ENCODE measurements around the gene CCL21. TPM values are rescaled to one million over a fixed set of nuclear protein-coding genes. Genes with fewer than 3 reads are reported as not detected.

CCL21 gene
- total and polyA plus RNA-seq, 2 of the 8 experiments (the other 6 are each of a cell fraction or from before 2014, with no cell fraction given): not detected

DNA sequence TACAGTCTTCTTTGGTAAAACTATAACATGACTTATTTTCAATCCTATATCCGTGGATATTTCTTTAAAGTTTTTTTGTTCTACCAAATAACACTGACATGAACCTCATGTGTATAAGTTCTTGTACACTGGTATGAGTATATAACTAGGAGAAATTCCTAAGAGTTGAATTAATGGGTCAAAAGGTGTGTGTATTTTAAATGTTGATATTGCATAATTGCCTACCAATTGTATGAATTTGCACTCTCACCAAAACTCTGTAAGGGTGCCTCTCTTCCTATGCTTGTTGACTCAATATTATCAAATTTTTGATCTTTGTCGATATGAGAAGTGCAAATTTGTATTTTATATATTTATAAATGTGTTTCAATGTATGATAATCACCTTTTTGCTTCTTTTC is 22.9 kb upstream of the CCL21 start:
- Histone ChIP-seq H2BK12ac (ENCODE audit: low read depth, low read length) (no peak overlapping the region), H4K5ac (ENCODE audit: insufficient read length, low read depth, low read length) (no peak overlapping the region), H2BK120ac (replicated peaks; ENCODE audit: low read depth, low read length) (no peak overlapping the region), H3K14ac (ENCODE audit: insufficient read length) (no peak overlapping the region), H3K27me3 (replicated peaks in 1 of 4; ENCODE audit: control insufficient read depth in 3 of 4, extremely low read depth in 1 of 4, insufficient read depth in 3 of 4, low read length in 3 of 4) (no peaks in the 10 kb centered on the region), H3K4ac (replicated peaks; ENCODE audit: insufficient read length, low read depth, low read length) (no peak overlapping the region), H3K79me2 (ENCODE audit: control insufficient read depth in 1 of 2, insufficient read depth in 2 of 2, low read length in 2 of 2) (no peaks in the 10 kb centered on the region), H4K91ac (replicated peaks; ENCODE audit: insufficient read length, low read length) (no peak overlapping the region), H3K36me3 (ENCODE audit: control insufficient read depth in 2 of 4, insufficient read depth in 4 of 4, low read length in 3 of 4) (no peaks in the 10 kb centered on the region), H3K4me3 (ENCODE audit: extremely low read depth in 1 of 4, insufficient read depth in 2 of 4, low read depth in 3 of 4, low read length in 4 of 4) (no peak overlapping the region), H2AFZ (ENCODE audit: low read length) (no peak overlapping the region), H3K56ac (replicated peaks; ENCODE audit: insufficient read length, low read depth, low read length) (no peak overlapping the region), H3K4me1 (replicated peaks in 1 of 4; ENCODE audit: control insufficient read depth in 3 of 4, insufficient read depth in 4 of 4, low read length in 3 of 4) (no peaks in the 10 kb centered on the region), H3K9ac (replicated peaks in 1 of 4; ENCODE audit: extremely low read depth in 1 of 4, low read depth in 3 of 4, low read length in 3 of 4) (no peak overlapping the region), H3K23ac (ENCODE audit: insufficient read length) (no peak overlapping the region), H3K27ac (ENCODE audit: low read depth, low read length) (no peak overlapping the region), H3K79me1 (ENCODE audit: low read depth, low read length) (no peaks in the 10 kb centered on the region), H4K8ac (ENCODE audit: extremely low read depth, insufficient read depth, low read length) (no peak overlapping the region), H2BK20ac (ENCODE audit: low read length) (no peak overlapping the region), H2AK5ac (ENCODE audit: low read depth, low read length) (no peak overlapping the region), H3K18ac (ENCODE audit: extremely low read depth, low read length) (no peak overlapping the region), H4K20me1 (replicated peaks in 1 of 2; ENCODE audit: control insufficient read depth in 1 of 2, insufficient read depth in 2 of 2, low read length in 2 of 2) (peaks cover 0 to 2% of the 10 kb centered on the region in 2 experiments), H2BK15ac (ENCODE audit: low read length) (no peak overlapping the region), H3K4me2 (ENCODE audit: insufficient read depth in 1 of 2, low read depth in 2 of 2, low read length in 2 of 2) (no peak overlapping the region), H3K23me2 (ENCODE audit: low read depth, low read length) (no peaks in the 10 kb centered on the region), H2BK5ac (ENCODE audit: low read depth, low read length) (no peak overlapping the region), H3K9me3 (ENCODE audit: insufficient read depth in 2 of 2, low read depth in 1 of 2, low read length in 1 of 2) (no peaks in the 10 kb centered on the region)
- ChIA-PET POLR2A (ENCODE audit: partially characterized antibody) (no interaction called here), CTCF (ENCODE audit: partially characterized antibody) (no interaction called here)
- DNase-seq (ENCODE audit: low read depth in 1 of 2, low spot score in 2 of 2) (no peak), FAIRE-seq (no peak)
- TF ChIP-seq TEAD4 (IDR thresholded peaks at IDR 0.05; ENCODE audit: low read depth, low read length) (no peak), TBP (IDR thresholded peaks at IDR 0.05; ENCODE audit: low read depth, low read length) (no peak), SAP30 (IDR thresholded peaks at IDR 0.05; ENCODE audit: insufficient read depth, insufficient replicate concordance, low read length) (no peak), KDM1A (IDR thresholded peaks at IDR 0.05; ENCODE audit: borderline replicate concordance, low read length) (no peak), SIX5 (IDR thresholded peaks at IDR 0.05; ENCODE audit: low read depth, low read length) (no peak), BACH1 (IDR thresholded peaks at IDR 0.05; ENCODE audit: low read length) (no peak), RNF2 (IDR thresholded peaks at IDR 0.05; ENCODE audit: borderline replicate concordance, low read depth, low read length, missing control alignments, poor library complexity, severe bottlenecking) (no peak), SIRT6 (IDR thresholded peaks at IDR 0.05; ENCODE audit: low read length) (no peak), SIN3A (conservative IDR thresholded peaks at IDR 0.05 in 1 of 2, IDR thresholded peaks at IDR 0.05 in 1 of 2; ENCODE audit: low read depth in 1 of 2, low read length in 2 of 2) (no peak), SUZ12 (IDR thresholded peaks at IDR 0.05; ENCODE audit: low read length) (no peak), CREB1 (IDR thresholded peaks at IDR 0.05) (no peak), CTBP2 (IDR thresholded peaks at IDR 0.05; ENCODE audit: borderline replicate concordance, insufficient read depth, insufficient read length, low read length) (no peak)
- 92% methylated on average over 2 of the region's 2 CpGs; no CpG with 5 or more reads in 1 of the 2 experiments for WGBS, 2 experiments (ENCODE audit: extremely low coverage in 1 of 2, insufficient coverage in 1 of 2, insufficient read length in 1 of 2, insufficient replicate concordance in 2 of 2, low coverage in 1 of 2, low lambda C conversion rate in 2 of 2, missing lambda C conversion rate in 1 of 2)

Measured in H1 (cell line).